ENCODE measurements around the gene HPCAL1. TPM values are rescaled to one million over a fixed set of nuclear protein-coding genes. Genes with fewer than 3 reads are reported as not detected.

Gene HPCAL1
- total and polyA plus RNA-seq, 2 of the 4 experiments (the other 2 are of a cell fraction), result 8.2 to 33.7 TPM

GRCh38 chr2:10396464-10396863 lies 93.8 kb downstream of the HPCAL1 start:
- no peaks in the 10 kb centered on the region for H3K9me3 ChIP-seq (ENCODE audit: control insufficient read depth, insufficient read depth, low read length)
- no peak overlapping the region for H2BK120ac ChIP-seq (ENCODE audit: low read depth, low read length)
- intact Hi-C loops (cut with micrococcal nuclease), result no loop called here
- H2AFZ ChIP-seq (replicated peaks; ENCODE audit: low read length, poor library complexity), result no peak overlapping the region
- no TSS peak for BruUV-seq (replicated peaks)
- H3K4ac ChIP-seq (ENCODE audit: low read depth, low read length), result no peak overlapping the region
- H2BK15ac ChIP-seq (ENCODE audit: low read depth, low read length), result no peak overlapping the region
- no peak overlapping the region for H3K14ac ChIP-seq (replicated peaks; ENCODE audit: low read depth, low read length)
- H2AK5ac ChIP-seq (ENCODE audit: low read depth, low read length), result no peak overlapping the region
- H3K4me2 ChIP-seq (ENCODE audit: low read depth, low read length), result no peak overlapping the region
- H4K8ac ChIP-seq (ENCODE audit: low read depth in 2 of 2, low read length in 2 of 2), result no peak overlapping the region
- ATAC-seq (ENCODE audit: low read depth), result no peak
- ChIA-PET CTCF (no interaction called here), POLR2A (ENCODE audit: unreplicated experiment) (no interaction called here)
- peaks cover 0 to 8% of the 10 kb centered on the region in 2 experiments; a peak in 2 of 4 replicates for H3K79me1 ChIP-seq (ENCODE audit: low read depth in 1 of 2, low read length in 2 of 2)
- TF ChIP-seq MXI1 (IDR thresholded peaks at IDR 0.05; ENCODE audit: borderline replicate concordance, low read depth, low read length) (no peak), POLR2A (IDR thresholded peaks at IDR 0.05; ENCODE audit: low read depth, low read length) (no peak), CTCF (conservative IDR thresholded peaks at IDR 0.05; ENCODE audit: low read depth, low read length) (no peak), MAFK (IDR thresholded peaks at IDR 0.05; ENCODE audit: low read depth, low read length) (no peak), CHD1 (IDR thresholded peaks at IDR 0.05; ENCODE audit: low read depth, low read length) (no peak), USF2 (IDR thresholded peaks at IDR 0.05; ENCODE audit: low read depth, low read length) (no peak), BHLHE40 (IDR thresholded peaks at IDR 0.05; ENCODE audit: low read depth, low read length) (no peak), RFX5 (IDR thresholded peaks at IDR 0.05; ENCODE audit: low read depth, low read length) (no peak), SMC3 (IDR thresholded peaks at IDR 0.05; ENCODE audit: low read depth, low read length) (no peak), MAZ (IDR thresholded peaks at IDR 0.05; ENCODE audit: borderline replicate concordance, low read depth, low read length) (no peak), NFE2L2 (IDR thresholded peaks at IDR 0.05; ENCODE audit: low read depth, low read length) (no peak), RAD21 (IDR thresholded peaks at IDR 0.05; ENCODE audit: low read length) (no peak), FOS (IDR thresholded peaks at IDR 0.05; ENCODE audit: low read depth, low read length) (no peak), RCOR1 (IDR thresholded peaks at IDR 0.05; ENCODE audit: insufficient replicate concordance, low read length) (no peak), CEBPB (IDR thresholded peaks at IDR 0.05; ENCODE audit: low read depth, low read length) (no peak), ELK1 (IDR thresholded peaks at IDR 0.05; ENCODE audit: borderline replicate concordance, low read depth, low read length) (no peak)
- H3K27me3 ChIP-seq (ENCODE audit: control insufficient read depth, insufficient read depth, low read length), result no peaks in the 10 kb centered on the region
- no peak overlapping the region for H2BK5ac ChIP-seq (ENCODE audit: low read depth, low read length, poor library complexity, severe bottlenecking)
- in situ Hi-C loops (cut with MboI; ENCODE audit: low sequenced_read_pairs), result no loop called here
- no peak overlapping the region for H4K91ac ChIP-seq (ENCODE audit: insufficient read depth, low read depth, low read length)
- no peak overlapping the region for H3K23ac ChIP-seq (ENCODE audit: low read depth, low read length)
- WGBS, 2 experiments (ENCODE audit: extremely low coverage in 2 of 2, insufficient read length in 1 of 2), result 82% methylated on average over 11 of the region's 13 CpGs; no CpG with 5 or more reads in 1 of the 2 experiments
- dilution Hi-C loops (cut with HindIII; ENCODE audit: low sequenced_read_pairs, unreplicated experiment), result no loop called here
- no peak overlapping the region for H3K4me3 ChIP-seq (ENCODE audit: insufficient read depth, low read depth, low read length)
- peaks cover 10% of the 10 kb centered on the region; the same call in 1 of the 2 replicates for H4K20me1 ChIP-seq (ENCODE audit: insufficient read depth, low read length)
- H3K27ac ChIP-seq (ENCODE audit: insufficient read depth, low read length), result no peak overlapping the region
- DNase-seq, result no peak
- H3K56ac ChIP-seq (ENCODE audit: extremely low read depth, insufficient read depth, low read length), result no peak overlapping the region
- H2AK9ac ChIP-seq (replicated peaks; ENCODE audit: low read depth, low read length, poor library complexity), result no peak overlapping the region
- no peak overlapping the region for H3K9ac ChIP-seq (ENCODE audit: low read depth, low read length)
- no peak overlapping the region for H2BK20ac ChIP-seq (ENCODE audit: low read depth, low read length)
- no peak overlapping the region for H3K18ac ChIP-seq (ENCODE audit: low read depth, low read length)
- peaks cover 3% of the 10 kb centered on the region; the same call in 1 of the 2 replicates for H3K36me3 ChIP-seq (ENCODE audit: control insufficient read depth, insufficient read depth, low read length)
- H3K4me1 ChIP-seq (ENCODE audit: control insufficient read depth, insufficient read depth, low read length), result no peaks in the 10 kb centered on the region
- peaks cover 9% of the 10 kb centered on the region for H3K9me1 ChIP-seq (ENCODE audit: insufficient read depth, low read length)
- H4K5ac ChIP-seq (ENCODE audit: low read depth, low read length), result no peak overlapping the region
